GM18873 (cell line): ENCODE results near the gene COPS2.
"Not testable (repeated sequence)": the region's sequence is repeated elsewhere in the genome, so short reads cannot be mapped to it uniquely, and the experiment has no call there.

Experiments
- ATAC-seq: cut with Tn5 transposase; IDR thresholded peaks from one replicate; pipeline ENCODE4 v1.9.1; 2021; ENCODE audit warnings: mild to moderate bottlenecking, moderate library complexity, moderate number of reproducible peaks; ENCODE audit not compliant: unreplicated experiment, low FRiP score

Gene COPS2

GRCh38 chr15:49115062-49115461 lies 40.3 kb downstream of the COPS2 start:
- ATAC-seq: no peak

- no peak for ATAC-seq
Measured at GRCh38 chr15:49110158-49110944, 45.0 kb downstream of the COPS2 start.

DNA sequence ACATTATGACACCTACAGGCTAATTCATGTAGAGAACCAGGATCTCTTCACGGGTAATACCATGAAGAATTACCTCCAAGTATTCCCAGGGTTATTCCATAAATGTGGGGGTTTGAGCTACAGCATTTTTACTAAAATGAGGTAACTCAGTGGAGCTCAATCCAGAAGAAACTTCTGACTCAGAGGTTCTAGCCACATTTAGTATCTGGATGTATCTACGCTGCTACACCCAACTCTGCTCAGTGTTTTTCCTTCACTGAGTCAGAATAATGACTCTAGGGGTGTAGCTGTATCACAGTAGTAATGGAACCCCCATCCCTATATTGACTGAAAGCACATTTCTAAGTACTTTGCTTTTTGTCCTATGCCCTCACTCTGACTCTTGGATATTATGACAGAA lies 52.4 kb downstream of the COPS2 start:
- ATAC-seq: no peak

GRCh38 chr15:49101536-49101935 lies 53.9 kb downstream of the COPS2 start:
- ATAC-seq: no peak

DNA sequence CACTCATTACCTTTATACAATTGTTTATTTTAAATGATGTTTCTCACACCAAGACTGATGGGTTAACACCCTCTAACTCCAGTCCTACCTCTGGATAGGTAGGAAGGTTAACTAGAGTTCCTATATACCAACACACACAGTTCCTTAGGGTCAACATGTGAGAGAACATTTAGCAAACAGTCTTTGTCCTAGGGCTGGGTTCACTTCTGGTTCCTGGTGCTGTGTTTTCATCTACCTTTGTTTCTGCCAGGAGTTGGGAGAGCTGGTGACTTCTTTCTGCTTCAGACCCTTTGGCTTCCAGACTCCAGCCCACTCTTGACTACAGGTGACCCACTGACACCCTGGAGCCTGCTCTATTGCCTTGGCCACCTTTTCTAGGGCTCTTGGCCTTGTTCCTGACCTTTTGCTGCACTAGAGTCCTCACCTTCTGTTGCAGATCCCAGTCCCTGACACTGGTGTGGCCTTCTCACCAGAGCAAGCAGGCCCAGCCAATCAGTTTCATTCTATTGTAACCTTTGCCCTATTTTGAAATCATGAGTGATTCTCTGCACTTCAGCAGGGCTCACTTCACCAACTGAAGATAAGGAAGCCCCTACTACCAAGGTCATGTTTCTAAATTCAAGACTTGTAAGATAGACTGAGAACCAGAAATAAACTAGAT lies 59.2 kb downstream of the COPS2 start:
- ATAC-seq: no peak

DNA sequence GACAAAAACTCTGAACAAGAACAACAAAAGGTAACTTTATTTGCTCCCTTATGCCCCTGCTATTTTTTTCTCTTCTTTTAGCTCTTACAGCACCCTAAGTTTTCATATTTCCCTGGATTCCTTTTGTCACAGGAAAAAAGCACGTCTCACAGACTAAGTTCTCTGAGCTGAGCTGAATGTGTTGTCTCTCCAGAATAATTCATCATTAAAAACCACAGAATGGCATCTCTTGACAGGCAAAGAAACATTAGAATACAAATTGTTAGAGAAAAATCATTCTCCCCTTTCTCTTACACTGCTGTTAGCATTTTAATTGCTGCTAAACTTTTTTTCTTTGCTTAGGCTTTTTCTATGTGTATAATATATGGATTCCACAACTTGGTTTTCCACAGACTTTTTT lies 60.5 kb downstream of the COPS2 start:
- ATAC-seq: no peak

DNA sequence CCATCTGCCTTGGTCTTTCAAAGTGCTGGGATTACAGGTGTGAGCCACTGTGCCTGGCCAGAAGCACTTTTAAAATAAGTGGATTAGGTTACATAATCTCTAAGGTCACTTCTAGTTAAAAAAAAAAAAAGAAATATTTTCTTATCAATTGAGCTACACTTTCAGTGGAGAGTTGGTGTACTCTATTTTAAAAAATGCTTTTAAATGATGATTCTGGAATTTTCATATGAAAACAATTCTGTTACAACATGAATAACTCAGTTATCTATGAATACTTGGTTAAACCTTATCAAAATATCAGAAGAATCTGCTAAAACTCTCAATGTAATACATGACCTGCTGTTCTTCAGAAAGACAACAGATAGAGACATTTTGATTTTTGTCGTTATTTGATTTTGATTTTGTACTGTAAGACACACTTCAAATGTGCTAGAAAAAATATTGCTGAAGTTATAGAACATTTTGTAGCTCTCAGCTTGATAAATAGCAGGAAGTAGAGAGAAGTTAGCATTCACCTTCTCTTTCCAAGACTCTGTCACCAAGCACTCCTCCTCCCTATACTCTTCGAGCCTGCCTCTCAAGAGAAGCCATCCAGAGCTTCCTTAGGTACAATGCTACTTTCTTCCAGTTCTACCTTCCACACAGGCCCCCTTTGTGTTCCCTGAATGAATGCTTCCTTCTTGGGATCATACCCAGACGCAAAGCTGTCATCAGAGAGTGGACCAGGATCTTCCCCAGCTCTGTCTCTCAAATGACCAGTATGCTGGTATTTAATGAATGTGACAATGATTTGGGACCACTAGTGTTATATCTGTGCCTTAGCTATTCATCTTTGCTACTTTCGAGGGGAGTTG lies 61.9 kb downstream of the COPS2 start:
- no peak for ATAC-seq

- ATAC-seq: no peak
Measured at GRCh38 chr15:49088996-49089395, 66.4 kb downstream of the COPS2 start.

DNA sequence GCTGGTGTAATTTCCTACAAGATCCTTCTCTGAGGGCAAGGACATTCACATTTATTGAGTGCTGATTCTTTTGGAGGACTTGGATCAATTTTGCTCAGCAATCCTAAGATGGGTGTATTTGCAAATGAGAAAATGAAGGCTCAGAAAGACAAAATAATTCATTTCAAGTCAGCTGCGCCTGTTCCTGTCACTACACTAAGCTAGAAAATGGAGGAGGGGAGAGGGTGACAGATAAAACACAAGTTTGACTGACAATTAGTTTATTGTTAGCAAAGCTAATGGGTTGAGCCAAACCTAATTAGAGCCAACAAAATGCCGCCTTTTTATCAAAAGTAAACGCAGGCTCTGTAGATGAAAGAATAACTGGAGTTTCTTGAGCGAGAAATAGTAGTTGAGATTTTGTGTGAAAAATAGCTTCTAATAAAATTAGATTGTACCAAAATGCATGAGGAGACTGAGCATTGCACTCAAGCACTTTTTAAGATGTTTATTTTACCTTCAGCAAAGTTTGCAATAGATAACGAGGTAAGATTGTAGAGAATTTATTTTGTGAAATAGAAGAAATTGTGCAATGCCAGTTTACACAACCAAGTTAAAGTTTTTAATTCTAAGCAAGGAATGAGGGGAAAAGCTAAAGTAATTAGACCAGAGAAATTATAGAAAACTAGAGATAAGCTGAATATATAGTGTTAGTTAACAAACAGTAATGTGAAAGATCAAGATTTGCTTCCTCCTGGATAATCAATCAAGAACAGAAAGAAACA lies 69.5 kb downstream of the COPS2 start:
- ATAC-seq: no peak

GRCh38 chr15:49084285-49084570 lies 71.2 kb downstream of the COPS2 start:
- no peak for ATAC-seq

GRCh38 chr15:49083401-49084284 lies 71.8 kb downstream of the COPS2 start:
- no peak for ATAC-seq

GRCh38 chr15:49082960-49083359 lies 72.4 kb downstream of the COPS2 start:
- no peak for ATAC-seq

- ATAC-seq: no peak
Measured at GRCh38 chr15:49079340-49080039, 75.9 kb downstream of the COPS2 start.

DNA sequence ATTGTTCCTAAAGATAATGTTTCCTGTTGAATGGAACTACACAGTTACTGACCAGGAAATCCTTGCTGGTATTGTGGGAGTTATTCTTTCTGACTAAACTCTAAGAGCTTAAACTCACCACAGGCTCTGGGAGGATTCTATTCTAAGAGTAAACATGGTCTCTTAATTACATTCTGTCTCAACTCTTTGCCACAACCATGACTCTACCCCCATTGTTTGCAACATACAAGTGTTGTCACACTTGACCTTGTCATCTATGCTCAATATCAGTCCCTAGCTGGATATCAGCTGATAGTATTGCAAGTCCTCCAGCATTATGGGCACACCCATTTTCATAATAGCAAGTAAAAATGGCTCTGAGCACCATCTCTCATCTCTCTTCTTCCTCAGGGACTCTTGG lies 79.5 kb downstream of the COPS2 start:
- no peak for ATAC-seq

- not testable (repeated sequence) for ATAC-seq
Measured at GRCh38 chr15:49074589-49075287, 80.7 kb downstream of the COPS2 start.
